ENCODE data around the gene AGAP1. TPM values are rescaled to one million over a fixed set of nuclear protein-coding genes. Genes with fewer than 3 reads are reported as not detected.

Gene AGAP1
- total RNA-seq, 1 donor, result 18.5 TPM

- Histone ChIP-seq H3K27ac (ENCODE audit: low read depth, low read length) (no peak overlapping the region), H3K36me3 (ENCODE audit: insufficient read depth, low read length) (no peaks in the 10 kb centered on the region), H2AFZ (ENCODE audit: low read length) (no peak overlapping the region), H3K4me2 (ENCODE audit: insufficient read depth, low read length) (no peak overlapping the region), H3K27me3 (ENCODE audit: insufficient read depth, low read length) (no peaks in the 10 kb centered on the region), H4K20me1 (ENCODE audit: insufficient read depth, low read length) (peaks cover 5% of the 10 kb centered on the region), H3K9me3 (ENCODE audit: low read depth, low read length) (no peaks in the 10 kb centered on the region), H3K79me2 (ENCODE audit: insufficient read depth, low read length) (no peaks in the 10 kb centered on the region), H3K4me1 (ENCODE audit: insufficient read depth, low read length) (no peaks in the 10 kb centered on the region), H3K4me3 (ENCODE audit: insufficient read depth, low read length) (no peak overlapping the region)
- TF ChIP-seq, protein P1, sequence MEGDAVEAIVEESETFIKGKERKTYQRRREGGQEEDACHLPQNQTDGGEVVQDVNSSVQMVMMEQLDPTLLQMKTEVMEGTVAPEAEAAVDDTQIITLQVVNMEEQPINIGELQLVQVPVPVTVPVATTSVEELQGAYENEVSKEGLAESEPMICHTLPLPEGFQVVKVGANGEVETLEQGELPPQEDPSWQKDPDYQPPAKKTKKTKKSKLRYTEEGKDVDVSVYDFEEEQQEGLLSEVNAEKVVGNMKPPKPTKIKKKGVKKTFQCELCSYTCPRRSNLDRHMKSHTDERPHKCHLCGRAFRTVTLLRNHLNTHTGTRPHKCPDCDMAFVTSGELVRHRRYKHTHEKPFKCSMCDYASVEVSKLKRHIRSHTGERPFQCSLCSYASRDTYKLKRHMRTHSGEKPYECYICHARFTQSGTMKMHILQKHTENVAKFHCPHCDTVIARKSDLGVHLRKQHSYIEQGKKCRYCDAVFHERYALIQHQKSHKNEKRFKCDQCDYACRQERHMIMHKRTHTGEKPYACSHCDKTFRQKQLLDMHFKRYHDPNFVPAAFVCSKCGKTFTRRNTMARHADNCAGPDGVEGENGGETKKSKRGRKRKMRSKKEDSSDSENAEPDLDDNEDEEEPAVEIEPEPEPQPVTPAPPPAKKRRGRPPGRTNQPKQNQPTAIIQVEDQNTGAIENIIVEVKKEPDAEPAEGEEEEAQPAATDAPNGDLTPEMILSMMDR (IDR thresholded peaks at IDR 0.05; ENCODE audit: extremely low read depth, low read depth, low read length), result no peak
- no peak for DNase-seq (ENCODE audit: insufficient read length, low spot score, missing footprints)
These were observed 599.3 kb downstream of the AGAP1 start for GRCh38 chr2:236093134-236093533.

DNA sequence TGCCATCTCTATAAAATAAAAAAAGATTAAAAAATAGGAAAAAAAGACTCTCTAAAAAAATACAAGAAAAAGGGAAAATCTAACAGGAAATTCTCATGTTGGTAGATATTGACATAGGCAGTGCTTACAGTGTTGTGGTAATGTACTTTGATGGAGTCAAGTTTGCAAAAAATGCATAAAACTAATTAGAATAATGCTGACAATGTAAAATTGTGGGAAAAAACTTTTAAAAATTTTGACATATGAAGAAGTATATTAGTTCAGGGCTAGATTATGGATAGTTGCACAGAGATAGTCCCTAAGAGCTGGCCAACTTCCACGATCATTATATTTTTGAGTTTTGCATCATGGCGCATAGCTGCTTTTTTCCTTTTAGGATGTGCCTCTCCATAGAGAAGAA, 601.7 kb downstream of the AGAP1 start:
- no peaks in the 10 kb centered on the region for H3K4me1 ChIP-seq (ENCODE audit: insufficient read depth, low read length)
- H3K36me3 ChIP-seq (ENCODE audit: insufficient read depth, low read length), result no peaks in the 10 kb centered on the region
- no peaks in the 10 kb centered on the region for H4K20me1 ChIP-seq (ENCODE audit: insufficient read depth, low read length)
- H3K27me3 ChIP-seq (ENCODE audit: insufficient read depth, low read length), result no peaks in the 10 kb centered on the region
- no peaks in the 10 kb centered on the region for H3K9me3 ChIP-seq (ENCODE audit: low read depth, low read length)
- TF ChIP-seq, protein P1 (IDR thresholded peaks at IDR 0.05; ENCODE audit: extremely low read depth, low read depth, low read length), result no peak
- no peak overlapping the region for H3K4me2 ChIP-seq (ENCODE audit: insufficient read depth, low read length)
- no peak overlapping the region for H3K27ac ChIP-seq (ENCODE audit: low read depth, low read length)
- no peaks in the 10 kb centered on the region for H3K79me2 ChIP-seq (ENCODE audit: insufficient read depth, low read length)
- DNase-seq (ENCODE audit: insufficient read length, low spot score, missing footprints), result no peak
- no peak overlapping the region for H2AFZ ChIP-seq (ENCODE audit: low read length)
- no peak overlapping the region for H3K4me3 ChIP-seq (ENCODE audit: insufficient read depth, low read length)

- Histone ChIP-seq H3K4me1 (ENCODE audit: insufficient read depth, low read length) (no peaks in the 10 kb centered on the region), H3K4me2 (ENCODE audit: insufficient read depth, low read length) (no peak overlapping the region), H2AFZ (ENCODE audit: low read length) (no peak overlapping the region), H3K27me3 (ENCODE audit: insufficient read depth, low read length) (no peaks in the 10 kb centered on the region), H3K9me3 (ENCODE audit: low read depth, low read length) (no peaks in the 10 kb centered on the region), H3K36me3 (ENCODE audit: insufficient read depth, low read length) (no peaks in the 10 kb centered on the region), H4K20me1 (ENCODE audit: insufficient read depth, low read length) (peaks cover 2% of the 10 kb centered on the region), H3K79me2 (ENCODE audit: insufficient read depth, low read length) (no peaks in the 10 kb centered on the region), H3K27ac (ENCODE audit: low read depth, low read length) (no peak overlapping the region), H3K4me3 (ENCODE audit: insufficient read depth, low read length) (no peak overlapping the region)
- TF ChIP-seq, protein P1 (IDR thresholded peaks at IDR 0.05; ENCODE audit: extremely low read depth, low read depth, low read length), result no peak
- DNase-seq (ENCODE audit: insufficient read length, low spot score, missing footprints), result no peak
These were observed 607.6 kb downstream of the AGAP1 start for GRCh38 chr2:236101311-236101950.

DNA sequence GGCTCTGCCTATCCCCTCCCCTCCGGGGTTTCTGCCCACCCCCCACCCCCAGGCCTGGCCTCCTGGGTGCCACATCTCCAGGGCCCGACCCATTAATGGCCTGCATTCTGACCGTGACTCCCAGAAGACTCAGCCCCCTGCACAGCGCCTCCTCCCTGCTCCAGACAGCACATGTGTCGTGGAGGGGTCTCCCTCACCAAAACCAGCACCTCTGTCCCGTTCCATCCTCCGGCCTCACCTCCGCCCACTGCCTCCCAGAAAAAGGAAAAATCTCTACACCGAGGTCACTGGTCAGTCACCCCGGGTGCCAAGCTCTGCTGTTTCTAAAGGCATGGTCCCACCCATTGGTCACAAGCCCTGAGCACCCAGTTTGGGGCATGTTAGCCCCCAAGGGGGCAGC, 609.1 kb downstream of the AGAP1 start:
- no peak overlapping the region for H2AFZ ChIP-seq (ENCODE audit: low read length)
- DNase-seq (ENCODE audit: insufficient read length, low spot score, missing footprints), result no peak
- H3K9me3 ChIP-seq (ENCODE audit: low read depth, low read length), result no peaks in the 10 kb centered on the region
- no peaks in the 10 kb centered on the region for H3K4me1 ChIP-seq (ENCODE audit: insufficient read depth, low read length)
- no peak overlapping the region for H3K4me2 ChIP-seq (ENCODE audit: insufficient read depth, low read length)
- no peaks in the 10 kb centered on the region for H3K36me3 ChIP-seq (ENCODE audit: insufficient read depth, low read length)
- no peak overlapping the region for H3K27ac ChIP-seq (ENCODE audit: low read depth, low read length)
- H3K27me3 ChIP-seq (ENCODE audit: insufficient read depth, low read length), result no peaks in the 10 kb centered on the region
- H3K4me3 ChIP-seq (ENCODE audit: insufficient read depth, low read length), result no peak overlapping the region
- H4K20me1 ChIP-seq (ENCODE audit: insufficient read depth, low read length), result peaks cover 2% of the 10 kb centered on the region
- TF ChIP-seq, protein P1 (IDR thresholded peaks at IDR 0.05; ENCODE audit: extremely low read depth, low read depth, low read length), result no peak
- no peaks in the 10 kb centered on the region for H3K79me2 ChIP-seq (ENCODE audit: insufficient read depth, low read length)
